ENCODE results near the gene TMCO4. TPM values are rescaled to one million over a fixed set of nuclear protein-coding genes. Genes with fewer than 3 reads are reported as not detected.

Gene TMCO4
- total RNA-seq, 1 experiment from 2014 or later = 4.3 TPM

GRCh38 chr1:19737104-19737825 lies 62.5 kb downstream of the TMCO4 start:
- H3K9me3 ChIP-seq (ENCODE audit: low read depth, low read length, poor library complexity, severe bottlenecking) = no peaks in the 10 kb centered on the region
- intact Hi-C loops (cut with micrococcal nuclease; ENCODE audit: unreplicated experiment) = no loop called here
- no peaks in the 10 kb centered on the region for H3K27me3 ChIP-seq (replicated peaks; ENCODE audit: insufficient read depth, low read depth, low read length, poor library complexity)
- H3K27ac ChIP-seq (ENCODE audit: low read depth, low read length, poor library complexity, severe bottlenecking) = no peak overlapping the region
- no peak for DNase-seq (ENCODE audit: low spot score)
- no peak overlapping the region for H3K4me3 ChIP-seq (ENCODE audit: low read depth, low read length, poor library complexity, severe bottlenecking)
- H3K4me1 ChIP-seq (ENCODE audit: insufficient read depth, low read length, poor library complexity, severe bottlenecking) = peaks cover 15% of the 10 kb centered on the region
- no peak for TF ChIP-seq CTCF (conservative IDR thresholded peaks at IDR 0.05; ENCODE audit: low read depth, low read length)
- no peak for TF ChIP-seq EZH2 (IDR thresholded peaks at IDR 0.05; ENCODE audit: borderline replicate concordance, low read depth, low read length, poor library complexity, severe bottlenecking)
- BruUV-seq (replicated peaks) = no TSS peak
- ChIA-PET POLR2A (ENCODE audit: low non-redundant PET) (no interaction called here), CTCF (no interaction called here)
- H3K36me3 ChIP-seq (ENCODE audit: insufficient read depth, low read length, poor library complexity, severe bottlenecking) = no peaks in the 10 kb centered on the region

- Histone ChIP-seq H3K4me1 (ENCODE audit: insufficient read depth, low read length, poor library complexity, severe bottlenecking) (peaks cover 15% of the 10 kb centered on the region), H3K4me3 (ENCODE audit: low read depth, low read length, poor library complexity, severe bottlenecking) (no peak overlapping the region), H3K27ac (ENCODE audit: low read depth, low read length, poor library complexity, severe bottlenecking) (no peak overlapping the region), H3K27me3 (replicated peaks; ENCODE audit: insufficient read depth, low read depth, low read length, poor library complexity) (no peaks in the 10 kb centered on the region), H3K36me3 (ENCODE audit: insufficient read depth, low read length, poor library complexity, severe bottlenecking) (no peaks in the 10 kb centered on the region), H3K9me3 (ENCODE audit: low read depth, low read length, poor library complexity, severe bottlenecking) (no peaks in the 10 kb centered on the region)
- peak; percentile 53 for DNase-seq (ENCODE audit: low spot score)
- BruUV-seq (replicated peaks) = no TSS peak
- intact Hi-C loops (cut with micrococcal nuclease; ENCODE audit: unreplicated experiment) = no loop called here
- ChIA-PET CTCF (no interaction called here), POLR2A (ENCODE audit: low non-redundant PET) (no interaction called here)
- TF ChIP-seq EZH2 (IDR thresholded peaks at IDR 0.05; ENCODE audit: borderline replicate concordance, low read depth, low read length, poor library complexity, severe bottlenecking) = no peak
- TF ChIP-seq CTCF (conservative IDR thresholded peaks at IDR 0.05; ENCODE audit: low read depth, low read length) = no peak
Observed at GRCh38 chr1:19735440-19736127, 64.1 kb downstream of the TMCO4 start.

- Histone ChIP-seq H3K36me3 (ENCODE audit: insufficient read depth, low read length, poor library complexity, severe bottlenecking) (no peaks in the 10 kb centered on the region), H3K9me3 (ENCODE audit: low read depth, low read length, poor library complexity, severe bottlenecking) (peaks cover 8% of the 10 kb centered on the region), H3K4me3 (ENCODE audit: low read depth, low read length, poor library complexity, severe bottlenecking) (no peak overlapping the region), H3K4me1 (ENCODE audit: insufficient read depth, low read length, poor library complexity, severe bottlenecking) (peaks cover 15% of the 10 kb centered on the region), H3K27ac (ENCODE audit: low read depth, low read length, poor library complexity, severe bottlenecking) (no peak overlapping the region), H3K27me3 (replicated peaks; ENCODE audit: insufficient read depth, low read depth, low read length, poor library complexity) (no peaks in the 10 kb centered on the region)
- intact Hi-C loops (cut with micrococcal nuclease; ENCODE audit: unreplicated experiment) = no loop called here
- ChIA-PET CTCF (no interaction called here), POLR2A (ENCODE audit: low non-redundant PET) (no interaction called here)
- DNase-seq (ENCODE audit: low spot score) = no peak
- BruUV-seq (replicated peaks) = no TSS peak
- TF ChIP-seq CTCF (conservative IDR thresholded peaks at IDR 0.05; ENCODE audit: low read depth, low read length) (no peak), EZH2 (IDR thresholded peaks at IDR 0.05; ENCODE audit: borderline replicate concordance, low read depth, low read length, poor library complexity, severe bottlenecking) (no peak)
Observed at GRCh38 chr1:19734472-19734999, 65.2 kb downstream of the TMCO4 start.

Measured in A673 (cell line).